Neutrophil (primary cell): ENCODE results near the gene DSCAML1.

ENCODE experiments used
- H3K27ac ChIP-seq: fragments of 200-600 bp; sonication (generic); 2 replicates; pipeline ENCODE4 v1.5.1; 2016; ENCODE audit warnings: mild to moderate bottlenecking, moderate library complexity
- H3K27me3 ChIP-seq: fragments of 200-600 bp; sonication (generic); 2 replicates; pipeline ENCODE4 v1.6.0; 2016; ENCODE audit warnings: mild to moderate bottlenecking
- H3K36me3 ChIP-seq: fragments of 200-600 bp; sonication (generic); 2 replicates; pipeline ENCODE4 v1.5.1; 2017
- H3K4me1 ChIP-seq, 2 experiments: fragments of 200-600 bp in 1 of 2; sonication (generic) in 1 of 2; 1 replicate in 1 of 2; 2 replicates in 1 of 2; pipeline versions ENCODE4 v1.5.1 to v1.6.1; 2013 to 2016; ENCODE audit warnings: low read depth in 1 of 2, low read length in 1 of 2, mild to moderate bottlenecking in 1 of 2, moderate library complexity in 1 of 2; ENCODE audit not compliant: control insufficient read depth in 1 of 2, insufficient read depth in 1 of 2
- H3K4me3 ChIP-seq, 2 experiments: fragments of 200-600 bp in 1 of 2; sonication (generic) in 1 of 2; 1 replicate in 1 of 2; 2 replicates in 1 of 2; pipeline ENCODE4 v1.5.1; 2013 to 2016; ENCODE audit warnings: low read depth in 1 of 2, low read length in 1 of 2, mild to moderate bottlenecking in 1 of 2, moderate library complexity in 1 of 2
- H3K9me3 ChIP-seq: fragments of 200-600 bp; sonication (generic); 2 replicates; pipeline ENCODE4 v1.5.1; 2016
- CTCF ChIP-seq: fragments of 200-600 bp; sonication (generic); IDR thresholded peaks from 2 replicates; pipeline ENCODE4 v1.5.1; 2016; ENCODE audit warnings: antibody characterized with exemption

Gene DSCAML1

GRCh38 chr11:117421476-117421875 lies 375.5 kb downstream of the DSCAML1 start:
- Histone ChIP-seq H3K9me3 (no peaks in the 10 kb centered on the region), H3K36me3 (no peaks in the 10 kb centered on the region), H3K4me1 (peaks cover 0 to 3% of the 10 kb centered on the region in 2 experiments), H3K4me3 (no peak overlapping the region), H3K27me3 (no peaks in the 10 kb centered on the region), H3K27ac (no peak overlapping the region)
- no peak for TF ChIP-seq CTCF

- H3K4me3 ChIP-seq: no peak overlapping the region
- no peaks in the 10 kb centered on the region for H3K4me1 ChIP-seq
- TF ChIP-seq CTCF: no peak
- no peaks in the 10 kb centered on the region for H3K36me3 ChIP-seq
- no peaks in the 10 kb centered on the region for H3K27me3 ChIP-seq
- no peaks in the 10 kb centered on the region for H3K9me3 ChIP-seq
- H3K27ac ChIP-seq: no peak overlapping the region
Observed at GRCh38 chr11:117421041-117421440, 376.0 kb downstream of the DSCAML1 start.

DNA sequence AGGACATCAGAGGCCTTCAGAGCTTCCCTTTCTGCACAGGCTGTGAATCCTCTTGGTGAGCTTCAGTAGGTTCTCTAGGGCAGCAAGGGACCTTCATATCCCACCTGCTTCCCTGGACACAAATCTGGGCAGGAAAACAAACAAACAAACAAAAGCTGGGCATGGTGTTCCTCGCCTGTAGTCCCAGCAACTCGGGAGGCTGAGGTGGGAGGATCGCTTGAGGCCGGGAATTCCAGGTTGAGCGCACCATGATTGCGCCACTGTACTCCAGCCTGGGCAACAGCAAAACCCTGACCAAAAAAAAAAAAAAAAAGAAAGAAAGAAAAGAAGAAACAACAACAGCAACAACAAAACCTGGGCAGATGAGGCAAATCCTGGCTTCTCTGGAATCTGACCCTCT lies 376.4 kb downstream of the DSCAML1 start:
- H3K36me3 ChIP-seq: no peaks in the 10 kb centered on the region
- no peaks in the 10 kb centered on the region for H3K27me3 ChIP-seq
- no peak overlapping the region for H3K27ac ChIP-seq
- no peaks in the 10 kb centered on the region for H3K4me1 ChIP-seq
- no peaks in the 10 kb centered on the region for H3K9me3 ChIP-seq
- no peak for TF ChIP-seq CTCF
- H3K4me3 ChIP-seq: no peak overlapping the region

DNA sequence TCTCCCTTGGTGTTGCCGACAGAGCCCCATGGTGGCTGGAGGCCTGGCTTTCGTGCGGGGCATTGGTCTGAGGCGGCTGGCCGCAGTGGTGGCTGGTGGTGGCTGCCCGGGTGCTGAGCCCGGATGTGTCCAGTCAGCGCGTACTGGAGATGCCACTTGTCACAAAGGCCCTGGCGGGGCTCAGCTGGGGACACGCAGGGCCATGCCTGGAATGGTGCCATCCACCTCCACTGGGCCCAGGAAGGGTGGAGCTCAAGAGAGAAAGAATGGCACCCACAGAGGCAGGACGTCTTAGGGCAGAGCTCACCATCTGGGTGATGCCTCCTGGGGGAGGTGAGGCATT lies 376.9 kb downstream of the DSCAML1 start:
- no peak for TF ChIP-seq CTCF
- Histone ChIP-seq H3K4me1 (no peaks in the 10 kb centered on the region), H3K27ac (no peak overlapping the region), H3K36me3 (no peaks in the 10 kb centered on the region), H3K9me3 (no peaks in the 10 kb centered on the region), H3K4me3 (no peak overlapping the region), H3K27me3 (no peaks in the 10 kb centered on the region)

GRCh38 chr11:117419482-117420142 lies 377.4 kb downstream of the DSCAML1 start:
- Histone ChIP-seq H3K9me3 (no peaks in the 10 kb centered on the region), H3K27me3 (no peaks in the 10 kb centered on the region), H3K27ac (no peak overlapping the region), H3K4me1 (no peaks in the 10 kb centered on the region), H3K4me3 (no peak overlapping the region), H3K36me3 (no peaks in the 10 kb centered on the region)
- TF ChIP-seq CTCF: no peak
